Esophagus muscularis mucosa (tissue), 4 donors: ENCODE results near the gene PRR5. TPM values are rescaled to one million over a fixed set of nuclear protein-coding genes. Genes with fewer than 3 reads are reported as not detected.

Experiments
- DNase-seq: peaks from one replicate; pipeline ENCODE4 v3.0.0-alpha.2; 2017; ENCODE audit errors: extremely low spot score
- H3K27ac ChIP-seq, 4 donors: fragments of 200-600 bp; sonication (generic); replicated peaks in 1 of 4; 1 replicate in 3 of 4; 2 replicates in 1 of 4; pipeline ENCODE4 v1.5.1; 2016 to 2019; ENCODE audit warnings: mild to moderate bottlenecking in 1 of 4
- H3K27me3 ChIP-seq, 4 donors: fragments of 200-600 bp; sonication (generic); one replicate each; pipeline versions ENCODE4 v1.5.1 to v1.6.0; 2016 to 2019
- H3K36me3 ChIP-seq, 4 donors: fragments of 200-600 bp; sonication (generic); one replicate each; pipeline ENCODE4 v1.5.1; 2016 to 2019
- H3K4me1 ChIP-seq, 4 donors: fragments of 200-600 bp; sonication (generic); one replicate each; pipeline ENCODE4 v1.5.1; 2016 to 2019
- H3K4me3 ChIP-seq, 4 donors: fragments of 200-600 bp; sonication (generic); 1 replicate in 2 of 4; 2 replicates in 2 of 4; pipeline ENCODE4 v1.5.1; 2016 to 2019; ENCODE audit warnings: mild to moderate bottlenecking in 4 of 4, moderate library complexity in 1 of 4
- H3K9me3 ChIP-seq, 4 donors: fragments of 200-600 bp; sonication (generic); 1 replicate in 3 of 4; 2 replicates in 1 of 4; pipeline ENCODE4 v1.5.1; 2016 to 2019
- CTCF ChIP-seq, 3 experiments: fragments of 200-600 bp in 2 of 3; fragments of 450-650 bp in 1 of 3; sonication (generic) in 2 of 3; IDR thresholded peaks; one replicate each; pipeline ENCODE4 v1.5.1; 2017 to 2019; ENCODE audit warnings: antibody characterized with exemption in 3 of 3, mild to moderate bottlenecking in 2 of 3, moderate library complexity in 1 of 3
- EP300 ChIP-seq: sonication (generic); formaldehyde crosslinking; IDR thresholded peaks from one replicate; pipeline ENCODE4 v1.6.1; 2017; ENCODE audit warnings: antibody characterized with exemption
- POLR2A ChIP-seq: fragments of 450-650 bp; IDR thresholded peaks from one replicate; pipeline ENCODE4 v1.6.1; 2017; ENCODE audit warnings: antibody characterized with exemption, moderate library complexity, mild to moderate bottlenecking, low read depth
- POLR2AphosphoS5 ChIP-seq, 2 donors: sonication (generic); formaldehyde crosslinking; IDR thresholded peaks; one replicate each; pipeline ENCODE4 v1.6.1; 2017; ENCODE audit warnings: antibody characterized with exemption in 2 of 2
- WGBS: methylation state at CpG from one replicate; pipeline ENCODE4 v1.1.5; 2018; 5-methylcytosine and 5-hydroxymethylcytosine counted together
- intact Hi-C: fragments of 100-400 bp; cut with DNase I; formaldehyde crosslinking; loops from one replicate; pipeline ENCODE4 v1.15.1; 2023
- total RNA-seq, 4 donors: library from RNA; depleted of rRNA; stranded (reverse); fragments of >200 nt; gene quantifications; one replicate each; pipeline versions ENCODE4 v1.1.0 to v1.2.1, GENCODE V29; 2016

Gene PRR5
- total RNA-seq, 4 donors from 2014 or later, result 5.6 to 16.6 (median 11.4) TPM

DNA sequence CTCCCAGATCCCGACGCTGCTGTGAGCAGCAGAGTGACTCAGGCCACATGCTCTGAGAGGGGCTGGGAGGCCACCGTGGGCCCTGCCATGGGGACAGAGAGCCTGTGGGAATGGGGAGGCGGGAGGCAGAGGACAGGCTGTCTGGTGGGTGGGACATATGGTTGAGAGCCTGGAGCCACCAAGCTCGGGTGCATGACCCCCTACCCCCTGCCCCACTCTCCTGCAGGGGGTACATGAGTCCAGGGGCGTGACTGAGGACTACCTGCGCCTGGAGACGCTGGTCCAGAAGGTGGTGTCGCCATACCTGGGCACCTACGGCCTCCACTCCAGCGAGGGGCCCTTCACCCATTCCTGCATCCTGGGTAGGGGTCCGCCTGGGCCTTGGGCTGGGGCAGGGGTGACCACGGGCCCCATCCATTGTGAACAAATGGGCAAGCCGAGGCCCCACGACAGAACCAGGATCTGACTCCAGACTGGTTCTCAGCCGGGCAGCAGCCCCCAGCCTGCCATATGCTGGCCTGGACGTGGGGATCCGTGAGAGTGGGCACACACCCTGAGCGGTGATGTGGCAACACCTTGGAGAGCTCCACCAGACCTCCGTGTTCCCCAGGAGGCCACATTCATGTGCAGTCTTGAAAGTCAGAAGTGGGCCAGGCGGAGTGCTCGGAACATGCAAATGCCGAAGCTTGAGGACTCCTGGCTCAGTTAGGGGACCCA is 33.0 kb downstream of the PRR5 start:
- Histone ChIP-seq H3K36me3 (no peaks in the 10 kb centered on the region), H3K27me3 (peaks cover 0 to 66% (median 9%) of the 10 kb centered on the region in 4 donors), H3K9me3 (no peaks in the 10 kb centered on the region), H3K4me3 (no peak overlapping the region), H3K4me1 (peaks cover 0 to 18% (median 15%) of the 10 kb centered on the region in 4 donors), H3K27ac (no peak overlapping the region)
- TF ChIP-seq EP300, result no peak
- no peak for TF ChIP-seq POLR2A
- TF ChIP-seq POLR2AphosphoS5 (IDR thresholded peaks at IDR 0.05), result no peak
- no peak for TF ChIP-seq CTCF (IDR thresholded peaks at IDR 0.05)
- WGBS, result 88% methylated on average over 14 of the region's 23 CpGs
- intact Hi-C loops, result no loop called here
- DNase-seq, result no peak

- Histone ChIP-seq H3K36me3 (no peaks in the 10 kb centered on the region), H3K9me3 (no peaks in the 10 kb centered on the region), H3K4me1 (peaks cover 0 to 13% (median 11%) of the 10 kb centered on the region in 4 donors), H3K27me3 (peaks cover 0 to 61% (median 9%) of the 10 kb centered on the region in 4 donors), H3K4me3 (no peak overlapping the region), H3K27ac (no peak overlapping the region)
- peak; percentile 95 for DNase-seq
- 51% methylated on average over 14 of the region's 28 CpGs for WGBS
- intact Hi-C loops, result loop anchor here (1.0 kb wide), 1 partner anchor 38 kb away; no protein-coding TSS in a partner anchor
- TF ChIP-seq POLR2AphosphoS5 (IDR thresholded peaks at IDR 0.05), result no peak
- peak; percentile 91 to 99 (median 98) for TF ChIP-seq CTCF (IDR thresholded peaks at IDR 0.05)
Observed at GRCh38 chr22:44735518-44736428, 33.8 kb downstream of the PRR5 start.

DNA sequence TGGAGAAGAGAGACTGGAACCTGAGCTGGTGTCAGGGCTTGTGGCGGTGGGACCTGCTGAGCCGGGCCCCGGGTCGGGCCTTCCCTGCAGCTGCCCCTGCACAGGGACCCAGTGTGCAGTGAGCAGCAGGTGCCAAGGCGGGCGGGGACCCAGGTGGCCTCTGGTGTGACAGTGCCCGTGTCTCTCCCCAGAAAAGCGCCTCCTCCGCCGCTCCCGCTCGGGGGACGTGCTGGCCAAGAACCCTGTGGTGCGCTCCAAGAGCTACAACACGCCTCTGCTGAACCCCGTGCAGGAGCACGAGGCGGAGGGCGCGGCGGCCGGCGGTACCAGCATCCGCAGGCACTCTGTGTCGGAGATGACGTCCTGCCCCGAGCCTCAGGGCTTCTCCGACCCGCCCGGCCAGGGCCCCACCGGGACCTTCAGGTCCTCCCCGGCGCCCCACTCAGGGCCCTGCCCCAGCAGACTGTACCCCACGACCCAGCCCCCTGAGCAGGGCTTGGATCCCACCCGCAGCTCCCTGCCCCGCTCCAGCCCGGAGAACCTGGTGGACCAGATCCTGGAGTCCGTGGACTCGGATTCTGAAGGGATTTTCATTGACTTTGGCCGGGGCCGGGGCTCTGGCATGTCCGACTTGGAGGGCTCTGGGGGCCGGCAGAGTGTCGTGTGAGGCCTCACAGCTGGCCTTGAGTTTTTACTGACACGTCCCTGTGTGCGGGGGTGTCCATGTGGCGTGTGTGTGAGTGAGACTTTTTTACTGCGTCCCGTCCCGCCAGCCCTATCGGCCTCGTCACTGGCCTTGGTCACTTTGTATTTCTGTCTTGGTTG is 34.8 kb downstream of the PRR5 start:
- Histone ChIP-seq H3K27ac (no peak overlapping the region), H3K4me1 (peaks cover 0 to 13% (median 11%) of the 10 kb centered on the region in 4 donors), H3K9me3 (no peaks in the 10 kb centered on the region), H3K27me3 (peaks cover 0 to 64% (median 9%) of the 10 kb centered on the region in 4 donors), H3K4me3 (no peak overlapping the region), H3K36me3 (no peaks in the 10 kb centered on the region)
- 54% methylated on average over 42 of the region's 52 CpGs for WGBS
- DNase-seq, result no peak
- TF ChIP-seq POLR2A, result no peak
- TF ChIP-seq EP300, result no peak
- TF ChIP-seq POLR2AphosphoS5 (IDR thresholded peaks at IDR 0.05), result no peak
- no peak for TF ChIP-seq CTCF (IDR thresholded peaks at IDR 0.05)
- intact Hi-C loops, result loop anchor here (1.0 kb wide), 1 partner anchor 39 kb away; no protein-coding TSS in a partner anchor

DNA sequence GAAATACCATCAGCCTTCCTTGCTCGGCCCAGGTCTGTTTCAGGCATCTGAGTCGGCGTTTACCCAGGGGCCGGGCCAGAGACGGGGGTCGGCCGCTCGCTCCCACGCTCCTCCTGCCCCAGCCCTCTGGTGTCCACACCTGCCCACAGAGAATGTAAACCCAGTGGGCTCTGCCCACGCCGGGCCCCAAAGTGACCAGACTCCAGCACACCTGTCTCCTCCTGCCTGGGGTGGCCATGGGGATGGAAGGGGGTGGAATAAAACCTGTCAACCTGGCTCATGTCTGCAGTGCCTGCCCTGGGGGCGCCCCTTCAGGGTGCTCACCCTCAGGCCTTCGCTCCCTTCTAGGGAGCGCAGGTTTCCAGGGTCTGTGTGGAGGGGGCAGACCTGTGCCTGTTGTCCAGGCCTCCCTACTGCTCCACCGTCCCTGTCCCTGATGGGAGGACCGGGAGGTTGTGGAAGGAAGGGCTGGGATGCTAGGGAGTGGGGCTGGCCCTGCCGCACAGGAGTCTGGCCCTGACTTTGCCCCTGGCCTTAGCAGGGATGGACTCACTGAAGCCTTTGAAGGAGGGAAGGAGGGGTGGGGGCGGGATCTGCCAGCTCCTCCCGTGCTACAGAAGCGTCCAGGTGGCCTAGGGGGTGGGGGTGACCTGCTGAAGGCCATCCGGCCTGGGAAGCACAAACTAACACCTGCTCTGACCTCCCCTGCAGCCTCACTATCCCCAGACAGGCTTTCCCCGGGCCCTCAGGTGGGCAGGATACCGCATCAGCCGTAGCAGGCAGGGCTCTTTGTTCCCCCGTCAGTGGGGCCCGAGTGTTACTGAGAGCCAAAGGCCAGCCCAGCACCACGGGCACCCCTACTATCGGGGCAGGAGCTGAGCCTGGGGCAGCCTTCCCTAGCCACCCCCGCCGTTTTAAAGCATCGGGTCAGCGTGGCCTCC is 35.7 kb downstream of the PRR5 start:
- no peak for TF ChIP-seq CTCF (IDR thresholded peaks at IDR 0.05)
- no peak for TF ChIP-seq POLR2AphosphoS5 (IDR thresholded peaks at IDR 0.05)
- TF ChIP-seq EP300, result no peak
- no peak for TF ChIP-seq POLR2A
- H3K27ac ChIP-seq, result no peak overlapping the region
- intact Hi-C loops, result no loop called here
- H3K9me3 ChIP-seq, result no peaks in the 10 kb centered on the region
- H3K36me3 ChIP-seq, result no peaks in the 10 kb centered on the region
- 66% methylated on average over 25 of the region's 32 CpGs for WGBS
- H3K4me3 ChIP-seq, result no peak overlapping the region
- H3K27me3 ChIP-seq, result peaks cover 0 to 73% (median 9%) of the 10 kb centered on the region in 4 donors
- DNase-seq, result no peak
- H3K4me1 ChIP-seq, result peaks cover 0 to 13% (median 11%) of the 10 kb centered on the region in 4 donors
